ENCODE data around the gene CATSPERZ.
"Not testable (repeated sequence)": the region's sequence is repeated elsewhere in the genome, so short reads cannot be mapped to it uniquely, and the experiment has no call there.

The CATSPERZ gene

GRCh38 chr11:64303109-64304031 is 3.2 kb downstream of the CATSPERZ start:
- in situ Hi-C loops (cut with MboI; ENCODE audit: low sequenced_read_pairs), result no loop called here

- in situ Hi-C loops (cut with MboI; ENCODE audit: low sequenced_read_pairs), result no loop called here
These were observed 3.8 kb downstream of the CATSPERZ start for GRCh38 chr11:64304032-64304315.

- in situ Hi-C loops (cut with MboI; ENCODE audit: low sequenced_read_pairs), result no loop called here
These were observed 4.3 kb downstream of the CATSPERZ start for GRCh38 chr11:64304316-64305072.

- in situ Hi-C loops (cut with MboI; ENCODE audit: low sequenced_read_pairs), result no loop called here
These were observed 5.0 kb downstream of the CATSPERZ start, which contains the start of gene ESRRA for GRCh38 chr11:64305075-64305690. Gene ESRRA (plus strand): TSS chr11:64305524. CDS start chr11:64307180, 1,656 bp downstream.

GRCh38 chr11:64305691-64306562 is 5.8 kb downstream of the CATSPERZ start:
- in situ Hi-C loops (cut with MboI; ENCODE audit: low sequenced_read_pairs), result no loop called here

GRCh38 chr11:64306563-64306875 is 6.4 kb downstream of the CATSPERZ start:
- in situ Hi-C loops (cut with MboI; ENCODE audit: low sequenced_read_pairs), result no loop called here

- in situ Hi-C loops (cut with MboI; ENCODE audit: low sequenced_read_pairs), result no loop called here
These were observed 6.9 kb downstream of the CATSPERZ start for GRCh38 chr11:64306876-64307622.

- in situ Hi-C loops (cut with MboI; ENCODE audit: low sequenced_read_pairs), result not testable (repeated sequence)
These were observed 7.6 kb downstream of the CATSPERZ start for GRCh38 chr11:64307795-64308194.

- in situ Hi-C loops (cut with MboI; ENCODE audit: low sequenced_read_pairs), result no loop called here
These were observed 12.8 kb downstream of the CATSPERZ start for GRCh38 chr11:64312947-64313346.

- in situ Hi-C loops (cut with MboI; ENCODE audit: low sequenced_read_pairs), result no loop called here
These were observed 13.5 kb downstream of the CATSPERZ start for GRCh38 chr11:64313491-64314145.

- in situ Hi-C loops (cut with MboI; ENCODE audit: low sequenced_read_pairs), result no loop called here
These were observed 14.1 kb downstream of the CATSPERZ start for GRCh38 chr11:64314146-64314804.

GRCh38 chr11:64314805-64315561 is 14.8 kb downstream of the CATSPERZ start:
- in situ Hi-C loops (cut with MboI; ENCODE audit: low sequenced_read_pairs), result no loop called here

GRCh38 chr11:64315667-64316526 is 15.7 kb downstream of the CATSPERZ start:
- in situ Hi-C loops (cut with MboI; ENCODE audit: low sequenced_read_pairs), result not testable (repeated sequence)

GRCh38 chr11:64316672-64317324 is 16.6 kb downstream of the CATSPERZ start:
- in situ Hi-C loops (cut with MboI; ENCODE audit: low sequenced_read_pairs), result no loop called here

- in situ Hi-C loops (cut with MboI; ENCODE audit: low sequenced_read_pairs), result no loop called here
These were observed 17.3 kb downstream of the CATSPERZ start, which contains the start of gene TRMT112 for GRCh38 chr11:64317325-64317960. Gene TRMT112 (minus strand): TSS chr11:64317559. CDS start chr11:64317526, 33 bp downstream.
